ENCODE data around the gene SLC16A2. TPM values are rescaled to one million over a fixed set of nuclear protein-coding genes. Genes with fewer than 3 reads are reported as not detected.
A peak's percentile ranks its signal among the peaks of the same experiment; 100 is the strongest.

The SLC16A2 gene
- total RNA-seq, 4 donors from 2014 or later, result 1.7 to 16.8 (median 5.5) TPM

DNA sequence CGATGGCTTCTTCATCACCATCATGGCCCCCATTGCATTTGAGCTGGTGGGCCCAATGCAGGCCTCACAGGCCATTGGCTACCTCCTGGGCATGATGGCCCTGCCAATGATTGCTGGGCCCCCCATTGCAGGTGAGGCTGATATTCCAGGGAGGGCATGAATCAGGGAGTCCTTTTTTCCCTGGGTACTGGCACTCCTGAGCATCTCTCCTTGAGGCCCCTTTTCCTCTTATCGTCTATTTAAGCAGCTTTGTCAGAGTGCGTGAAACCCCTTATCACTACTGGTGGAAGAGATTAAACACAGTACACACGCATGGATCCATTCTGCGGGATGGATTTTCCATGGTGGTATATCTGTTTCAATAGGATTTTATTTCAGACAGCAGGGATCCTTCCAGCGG lies 108.0 kb downstream of the SLC16A2 start:
- no peak for DNase-seq
- 94% methylated on average over 6 of the region's 6 CpGs; no CpG with 5 or more reads in 1 of the 2 donors for WGBS, 2 donors (ENCODE audit: low coverage in 1 of 2)
- TF ChIP-seq EP300 (IDR thresholded peaks at IDR 0.05; ENCODE audit: low read depth), result no peak
- no peak for TF ChIP-seq CTCF (IDR thresholded peaks at IDR 0.05)
- in situ Hi-C loops (cut with MboI; ENCODE audit: low pct_ligation_motif_present in 1 of 4, low pct_unique_long_range_greater_than_20kb in 1 of 4, low sequenced_read_pairs in 3 of 4), result loop anchor here in 2 of 4 donors (25.0 kb wide), 2 partner anchors 142 to 667 kb away; partner anchors contain the start of gene XIST (in 1 of the 2)
- no peaks in the 10 kb centered on the region for H3K36me3 ChIP-seq
- H3K27ac ChIP-seq, result no peak overlapping the region
- H3K4me1 ChIP-seq, result no peaks in the 10 kb centered on the region
- no peaks in the 10 kb centered on the region for H3K27me3 ChIP-seq
- intact Hi-C loops (cut with DNase I; ENCODE audit: low total_unique reads), result no loop called here
- H3K9me3 ChIP-seq, result no peaks in the 10 kb centered on the region
- no peak overlapping the region for H3K4me3 ChIP-seq

DNA sequence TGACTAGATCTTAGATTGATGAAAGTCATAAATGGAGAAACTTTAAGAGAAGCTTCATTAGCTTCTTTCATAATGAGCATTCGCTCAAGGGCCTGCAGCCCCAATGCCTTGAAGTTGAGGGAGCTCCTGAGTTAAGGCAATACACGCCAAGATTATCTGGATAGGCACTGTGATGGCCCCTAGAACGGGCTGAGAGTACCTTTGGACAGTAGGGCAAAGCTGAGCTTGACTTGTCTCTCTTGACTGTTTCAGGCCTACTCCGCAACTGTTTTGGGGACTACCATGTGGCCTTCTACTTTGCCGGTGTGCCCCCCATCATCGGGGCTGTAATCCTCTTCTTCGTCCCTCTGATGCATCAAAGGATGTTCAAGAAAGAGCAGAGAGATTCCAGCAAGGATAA lies 109.8 kb downstream of the SLC16A2 start:
- H3K27me3 ChIP-seq, result no peaks in the 10 kb centered on the region
- no peak for DNase-seq
- no peaks in the 10 kb centered on the region for H3K36me3 ChIP-seq
- TF ChIP-seq POLR2AphosphoS5 (IDR thresholded peaks at IDR 0.05) (no peak), EP300 (IDR thresholded peaks at IDR 0.05; ENCODE audit: low read depth) (no peak), POLR2A (IDR thresholded peaks at IDR 0.05) (no peak), CTCF (IDR thresholded peaks at IDR 0.05) (no peak)
- intact Hi-C loops (cut with DNase I; ENCODE audit: low total_unique reads) (no loop called here), in situ Hi-C loops (cut with MboI; ENCODE audit: low pct_ligation_motif_present in 1 of 4, low pct_unique_long_range_greater_than_20kb in 1 of 4, low sequenced_read_pairs in 3 of 4) (loop anchor here in 2 of 4 donors (25.0 kb wide), 2 partner anchors 144 to 669 kb away; partner anchors contain the start of gene XIST (in 1 of the 2))
- H3K4me1 ChIP-seq, result peaks cover 0 to 6% (median 0%) of the 10 kb centered on the region in 4 donors
- no peaks in the 10 kb centered on the region for H3K9me3 ChIP-seq
- WGBS, 2 donors (ENCODE audit: low coverage in 1 of 2), result 88% methylated on average over 7 of the region's 7 CpGs; no CpG with 5 or more reads in 1 of the 2 donors
- H3K27ac ChIP-seq, result no peak overlapping the region
- no peak overlapping the region for H3K4me3 ChIP-seq

- WGBS, 2 donors (ENCODE audit: low coverage in 1 of 2), result 68% methylated on average over 2 of the region's 2 CpGs; no CpG with 5 or more reads in 1 of the 2 donors
- Histone ChIP-seq H3K36me3 (no peaks in the 10 kb centered on the region), H3K9me3 (no peaks in the 10 kb centered on the region), H3K4me3 (no peak overlapping the region), H3K27ac (peak overlapping the region; percentile 81 to 92 (median 88)), H3K4me1 (peaks cover 0 to 9% (median 0%) of the 10 kb centered on the region in 4 donors), H3K27me3 (no peaks in the 10 kb centered on the region)
- no peak for DNase-seq
- TF ChIP-seq POLR2AphosphoS5 (IDR thresholded peaks at IDR 0.05) (no peak), CTCF (IDR thresholded peaks at IDR 0.05) (no peak), EP300 (IDR thresholded peaks at IDR 0.05; ENCODE audit: low read depth) (no peak), POLR2A (IDR thresholded peaks at IDR 0.05) (no peak)
- in situ Hi-C loops (cut with MboI; ENCODE audit: low pct_ligation_motif_present in 1 of 4, low pct_unique_long_range_greater_than_20kb in 1 of 4, low sequenced_read_pairs in 3 of 4) (loop anchor here in 2 of 4 donors (25.0 kb wide), 2 partner anchors 147 to 672 kb away; partner anchors contain the start of gene XIST (in 1 of the 2)), intact Hi-C loops (cut with DNase I; ENCODE audit: low total_unique reads) (no loop called here)
Observed at GRCh38 chrX:74534569-74535038, 113.3 kb downstream of the SLC16A2 start.

DNA sequence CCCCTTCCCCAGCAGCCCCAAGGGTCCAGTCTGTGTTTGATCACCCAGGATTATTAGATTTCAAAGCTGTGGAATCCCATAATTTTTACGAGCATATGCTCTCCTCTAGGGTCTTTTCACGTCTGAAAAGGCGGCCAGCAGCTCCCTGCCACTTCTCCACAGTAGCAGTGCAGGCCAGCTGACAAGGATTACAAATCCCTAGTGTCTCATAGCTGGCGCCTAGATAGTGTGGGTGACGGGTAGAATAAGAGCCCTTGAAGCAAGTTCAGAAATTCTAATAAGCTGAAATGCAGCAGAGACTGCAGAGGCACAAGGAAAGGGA lies 113.8 kb downstream of the SLC16A2 start:
- TF ChIP-seq CTCF (IDR thresholded peaks at IDR 0.05) (no peak), POLR2AphosphoS5 (IDR thresholded peaks at IDR 0.05) (no peak), POLR2A (IDR thresholded peaks at IDR 0.05) (no peak), EP300 (IDR thresholded peaks at IDR 0.05; ENCODE audit: low read depth) (no peak)
- Histone ChIP-seq H3K4me1 (peaks cover 0 to 9% (median 0%) of the 10 kb centered on the region in 4 donors), H3K36me3 (no peaks in the 10 kb centered on the region), H3K27me3 (no peaks in the 10 kb centered on the region), H3K27ac (peak overlapping the region; percentile 81 to 92 (median 88)), H3K9me3 (no peaks in the 10 kb centered on the region), H3K4me3 (peak overlapping the region in 2 of 4 donors; percentile 37 to 51)
- 21% methylated on average over 5 of the region's 5 CpGs; no CpG with 5 or more reads in 1 of the 2 donors for WGBS, 2 donors (ENCODE audit: low coverage in 1 of 2)
- intact Hi-C loops (cut with DNase I; ENCODE audit: low total_unique reads) (no loop called here), in situ Hi-C loops (cut with MboI; ENCODE audit: low pct_ligation_motif_present in 1 of 4, low pct_unique_long_range_greater_than_20kb in 1 of 4, low sequenced_read_pairs in 3 of 4) (loop anchor here in 2 of 4 donors (25.0 kb wide), 2 partner anchors 148 to 673 kb away; partner anchors contain the start of gene XIST (in 1 of the 2))
- DNase-seq, result no peak

All from transverse colon (tissue), 4 donors.